ENCODE results near the gene CCDC8. TPM values are rescaled to one million over a fixed set of nuclear protein-coding genes. Genes with fewer than 3 reads are reported as not detected.

Gene CCDC8
- polyA plus RNA-seq, 2 of the 4 experiments (the other 2 are of a cell fraction): 0.04 to 0.08 TPM

DNA sequence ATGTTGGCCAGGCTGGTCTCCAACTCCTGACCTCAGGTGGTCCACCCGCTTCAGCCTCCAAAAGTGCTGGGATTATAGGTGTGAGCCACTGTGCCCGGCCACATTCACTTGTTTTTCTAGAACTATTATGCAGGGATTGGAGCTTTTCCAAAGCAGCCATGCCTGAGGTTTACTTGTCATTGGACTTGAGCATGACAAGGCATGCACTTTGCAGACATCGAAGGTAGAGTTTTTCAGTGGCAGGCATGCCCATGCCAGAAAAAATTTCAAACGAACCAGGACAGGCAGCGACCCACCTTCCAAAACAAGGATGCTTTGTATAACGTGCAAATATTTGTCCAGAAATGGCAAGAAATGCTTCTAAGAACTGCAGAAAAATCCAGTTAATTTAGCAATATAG lies 40.3 kb upstream of the CCDC8 start (continued):
- TF ChIP-seq, protein P1, sequence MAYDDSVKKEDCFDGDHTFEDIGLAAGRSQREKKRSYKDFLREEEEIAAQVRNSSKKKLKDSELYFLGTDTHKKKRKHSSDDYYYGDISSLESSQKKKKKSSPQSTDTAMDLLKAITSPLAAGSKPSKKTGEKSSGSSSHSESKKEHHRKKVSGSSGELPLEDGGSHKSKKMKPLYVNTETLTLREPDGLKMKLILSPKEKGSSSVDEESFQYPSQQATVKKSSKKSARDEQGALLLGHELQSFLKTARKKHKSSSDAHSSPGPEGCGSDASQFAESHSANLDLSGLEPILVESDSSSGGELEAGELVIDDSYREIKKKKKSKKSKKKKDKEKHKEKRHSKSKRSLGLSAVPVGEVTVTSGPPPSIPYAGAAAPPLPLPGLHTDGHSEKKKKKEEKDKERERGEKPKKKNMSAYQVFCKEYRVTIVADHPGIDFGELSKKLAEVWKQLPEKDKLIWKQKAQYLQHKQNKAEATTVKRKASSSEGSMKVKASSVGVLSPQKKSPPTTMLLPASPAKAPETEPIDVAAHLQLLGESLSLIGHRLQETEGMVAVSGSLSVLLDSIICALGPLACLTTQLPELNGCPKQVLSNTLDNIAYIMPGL (CRISPR knock-in tag; IDR thresholded peaks at IDR 0.05; ENCODE audit: borderline replicate concordance): no peak
- TF ChIP-seq CBX8 (IDR thresholded peaks at IDR 0.05): no peak
- no peak for TF ChIP-seq KDM1A (IDR thresholded peaks at IDR 0.05; ENCODE audit: low read depth)
- no peak for TF ChIP-seq CHD4 (IDR thresholded peaks at IDR 0.05; ENCODE audit: borderline replicate concordance)
- no peak for TF ChIP-seq ESRRA (IDR thresholded peaks at IDR 0.05; ENCODE audit: borderline replicate concordance, low read length)

- FAIRE-seq (no peak), ATAC-seq (no peak), DNase-seq (ENCODE audit: low read depth in 1 of 2, low spot score in 1 of 2) (no peak)
- Histone ChIP-seq H3K4me2 (no peak overlapping the region), H3K4me3 (no peak overlapping the region), H3K4me1 (no peaks in the 10 kb centered on the region), H3K9me3 (no peaks in the 10 kb centered on the region), H3K27ac (no peak overlapping the region)
- ChIA-PET POLR2A (no interaction called here), CTCF (interaction anchor here (0.6 to 2.5 kb wide), 7 partner anchors 35 to 375 kb away, joined by 3 to 12 read pairs (median 6); no protein-coding TSS in a partner anchor)
- TF ChIP-seq NFE2L2 (conservative IDR thresholded peaks at IDR 0.05; ENCODE audit: low read length) (no peak), PHF8 (IDR thresholded peaks at IDR 0.05; ENCODE audit: borderline replicate concordance, low read depth) (no peak), FOSB (CRISPR knock-in tag; IDR thresholded peaks at IDR 0.05) (no peak), KDM5A (IDR thresholded peaks at IDR 0.05) (no peak), CHD2 (IDR thresholded peaks at IDR 0.05; ENCODE audit: low read length, partially characterized antibody) (no peak), TFCP2L1 (CRISPR knock-in tag; IDR thresholded peaks at IDR 0.05) (no peak), POLR2A (IDR thresholded peaks at IDR 0.05; ENCODE audit: low read length) (no peak), KDM1A (IDR thresholded peaks at IDR 0.05; ENCODE audit: low read depth) (no peak), TP53 (CRISPR knock-in tag; IDR thresholded peaks at IDR 0.05) (no peak), HOXB13 (CRISPR knock-in tag; IDR thresholded peaks at IDR 0.05; ENCODE audit: low read depth) (no peak), NPAS2 (CRISPR knock-in tag; IDR thresholded peaks at IDR 0.05; ENCODE audit: borderline replicate concordance) (no peak), REST (IDR thresholded peaks at IDR 0.05) (no peak), BHLHE40 (IDR thresholded peaks at IDR 0.05; ENCODE audit: low read depth, low read length) (no peak), NR3C1 (IDR thresholded peaks at IDR 0.05) (no peak), FOSL2 (IDR thresholded peaks at IDR 0.05) (no peak), FOSL2 (CRISPR knock-in tag; IDR thresholded peaks at IDR 0.05) (no peak), CBX8 (IDR thresholded peaks at IDR 0.05) (no peak)
- TF ChIP-seq, protein P2, sequence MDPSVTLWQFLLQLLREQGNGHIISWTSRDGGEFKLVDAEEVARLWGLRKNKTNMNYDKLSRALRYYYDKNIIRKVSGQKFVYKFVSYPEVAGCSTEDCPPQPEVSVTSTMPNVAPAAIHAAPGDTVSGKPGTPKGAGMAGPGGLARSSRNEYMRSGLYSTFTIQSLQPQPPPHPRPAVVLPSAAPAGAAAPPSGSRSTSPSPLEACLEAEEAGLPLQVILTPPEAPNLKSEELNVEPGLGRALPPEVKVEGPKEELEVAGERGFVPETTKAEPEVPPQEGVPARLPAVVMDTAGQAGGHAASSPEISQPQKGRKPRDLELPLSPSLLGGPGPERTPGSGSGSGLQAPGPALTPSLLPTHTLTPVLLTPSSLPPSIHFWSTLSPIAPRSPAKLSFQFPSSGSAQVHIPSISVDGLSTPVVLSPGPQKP (IDR thresholded peaks at IDR 0.05; ENCODE audit: low read depth, low read length): no peak
- WGBS (ENCODE audit: missing lambda C conversion rate): 41% methylated on average over 4 of the region's 4 CpGs
Measured at GRCh38 chr19:46452186-46452585, 38.8 kb upstream of the CCDC8 start.

Measured in A549 (cell line).